ENCODE results near the gene SPNS3. TPM values are rescaled to one million over a fixed set of nuclear protein-coding genes. Genes with fewer than 3 reads are reported as not detected.

SPNS3 gene
- total and polyA plus RNA-seq, 2 of the 4 experiments (the other 2 are of a cell fraction) = 0.18 TPM; not detected in 1

GRCh38 chr17:4511199-4511932 lies 77.6 kb downstream of the SPNS3 start:
- Histone ChIP-seq H3K9me1 (ENCODE audit: insufficient read depth, low read length) (no peaks in the 10 kb centered on the region), H3K56ac (ENCODE audit: extremely low read depth, insufficient read depth, low read length) (no peak overlapping the region), H2BK5ac (ENCODE audit: low read depth, low read length, poor library complexity, severe bottlenecking) (no peak overlapping the region), H2AK5ac (ENCODE audit: low read depth, low read length) (no peak overlapping the region), H2AFZ (replicated peaks; ENCODE audit: low read length, poor library complexity) (no peak overlapping the region), H2BK15ac (ENCODE audit: low read depth, low read length) (no peak overlapping the region), H3K14ac (replicated peaks; ENCODE audit: low read depth, low read length) (no peak overlapping the region), H4K20me1 (ENCODE audit: insufficient read depth, low read length) (no peaks in the 10 kb centered on the region), H3K36me3 (ENCODE audit: control insufficient read depth, insufficient read depth, low read length) (no peaks in the 10 kb centered on the region), H2BK20ac (ENCODE audit: low read depth, low read length) (no peak overlapping the region), H3K27ac (ENCODE audit: insufficient read depth, low read length) (no peak overlapping the region), H2AK9ac (replicated peaks; ENCODE audit: low read depth, low read length, poor library complexity) (no peak overlapping the region), H3K79me1 (ENCODE audit: low read depth in 1 of 2, low read length in 2 of 2) (no peaks in the 10 kb centered on the region), H3K4me3 (ENCODE audit: insufficient read depth, low read depth, low read length) (no peak overlapping the region), H3K9me3 (ENCODE audit: control insufficient read depth, insufficient read depth, low read length) (no peaks in the 10 kb centered on the region), H3K9ac (ENCODE audit: low read depth, low read length) (no peak overlapping the region), H3K4me2 (ENCODE audit: low read depth, low read length) (no peak overlapping the region), H3K18ac (ENCODE audit: low read depth, low read length) (no peak overlapping the region), H2BK120ac (ENCODE audit: low read depth, low read length) (no peak overlapping the region), H4K5ac (ENCODE audit: low read depth, low read length) (no peak overlapping the region), H4K8ac (ENCODE audit: low read depth in 2 of 2, low read length in 2 of 2) (no peak overlapping the region), H3K4me1 (ENCODE audit: control insufficient read depth, insufficient read depth, low read length) (peaks cover 2% of the 10 kb centered on the region), H4K91ac (ENCODE audit: insufficient read depth, low read depth, low read length) (no peak overlapping the region), H3K23ac (ENCODE audit: low read depth, low read length) (no peak overlapping the region), H3K4ac (ENCODE audit: low read depth, low read length) (no peak overlapping the region), H3K27me3 (ENCODE audit: control insufficient read depth, insufficient read depth, low read length) (peaks cover 25% of the 10 kb centered on the region; the same call in 1 of the 2 replicates)
- CTCF ChIA-PET = no interaction called here
- ATAC-seq (ENCODE audit: low read depth) (no peak), DNase-seq (no peak)
- no TSS peak for BruUV-seq (replicated peaks)
- in situ Hi-C loops (cut with MboI; ENCODE audit: low sequenced_read_pairs) (no loop called here), dilution Hi-C loops (cut with HindIII; ENCODE audit: low sequenced_read_pairs, unreplicated experiment) (no loop called here), intact Hi-C loops (cut with micrococcal nuclease) (no loop called here)
- POLR2A ChIA-PET (ENCODE audit: unreplicated experiment) = no interaction called here
- TF ChIP-seq BHLHE40 (IDR thresholded peaks at IDR 0.05; ENCODE audit: low read depth, low read length) (no peak), FOS (IDR thresholded peaks at IDR 0.05; ENCODE audit: low read depth, low read length) (no peak), NFE2L2 (IDR thresholded peaks at IDR 0.05; ENCODE audit: low read depth, low read length) (no peak), SMC3 (IDR thresholded peaks at IDR 0.05; ENCODE audit: low read depth, low read length) (no peak), CHD1 (IDR thresholded peaks at IDR 0.05; ENCODE audit: low read depth, low read length) (no peak), CTCF (conservative IDR thresholded peaks at IDR 0.05; ENCODE audit: low read depth, low read length) (no peak), MAFK (IDR thresholded peaks at IDR 0.05; ENCODE audit: low read depth, low read length) (no peak), MXI1 (IDR thresholded peaks at IDR 0.05; ENCODE audit: borderline replicate concordance, low read depth, low read length) (no peak), USF2 (IDR thresholded peaks at IDR 0.05; ENCODE audit: low read depth, low read length) (no peak)
- 62% methylated on average over 2 of the region's 10 CpGs; no CpG with 5 or more reads in 1 of the 2 experiments for WGBS, 2 experiments (ENCODE audit: extremely low coverage in 2 of 2, insufficient read length in 1 of 2)

Measured in IMR-90 (cell line).